WTC11 (cell line): ENCODE measurements around the gene KRT6B. TPM values are rescaled to one million over a fixed set of nuclear protein-coding genes. Genes with fewer than 3 reads are reported as not detected.

Source experiments
- ATAC-seq: fragments of 200-7000 bp; cut with Tn5 transposase; 2 replicates; pipeline ENCODE4 v1.10.0; 2021; ENCODE audit warnings: mild to moderate bottlenecking, moderate library complexity
- CTCF ChIA-PET: fragments of 300-600 bp; sonication (Branson Sonifier 250); formaldehyde crosslinking; loops from one replicate; lab custom pipeline; 2021; ENCODE audit warnings: antibody characterized with exemption; lab: Charles Lee
- POLR2A ChIA-PET: fragments of 350-600 bp; sonication (Branson Sonifier 250); formaldehyde crosslinking; loops from one replicate; lab custom pipeline; 2021; ENCODE audit warnings: antibody characterized with exemption; lab: Charles Lee
- DNase-seq: peaks from one replicate; pipeline ENCODE4 v3.0.0; 2021; ENCODE audit warnings: low spot score
- H3K27ac Mint-ChIP-seq: 2 replicates; pipeline ENCODE4 v1.8.0; 2021; ENCODE audit warnings: mixed read lengths
- H3K27me3 Mint-ChIP-seq: 2 replicates; pipeline ENCODE4 v1.8.0; 2021; ENCODE audit warnings: low read depth, mild to moderate bottlenecking, moderate library complexity, mixed read lengths
- H3K36me3 Mint-ChIP-seq: 2 replicates; pipeline ENCODE4 v1.8.0; 2021; ENCODE audit warnings: mixed read lengths
- H3K4me1 Mint-ChIP-seq: 2 replicates; pipeline ENCODE4 v1.8.0; 2022; ENCODE audit warnings: mixed read lengths
- H3K4me3 Mint-ChIP-seq: 2 replicates; pipeline ENCODE4 v1.8.0; 2021; ENCODE audit warnings: mild to moderate bottlenecking, moderate library complexity, mixed read lengths
- H3K9me3 Mint-ChIP-seq: 2 replicates; pipeline ENCODE4 v1.8.0; 2021; ENCODE audit warnings: mixed read lengths
- ATF6 ChIP-seq: sonication (generic); formaldehyde crosslinking; IDR thresholded peaks from 2 replicates; pipeline ENCODE4 v1.8.1; 2023; ENCODE audit warnings: mild to moderate bottlenecking, missing genetic modification reagents
- CREB1 ChIP-seq: sonication (generic); formaldehyde crosslinking; IDR thresholded peaks from 2 replicates; pipeline ENCODE4 v1.8.0; 2023; ENCODE audit warnings: mild to moderate bottlenecking, missing genetic modification reagents
- CREM ChIP-seq: sonication (generic); formaldehyde crosslinking; IDR thresholded peaks from 2 replicates; pipeline ENCODE4 v1.8.1; 2022; ENCODE audit warnings: mild to moderate bottlenecking, missing genetic modification reagents, moderate library complexity
- E2F1 ChIP-seq: sonication (generic); formaldehyde crosslinking; IDR thresholded peaks from 2 replicates; pipeline ENCODE4 v1.8.0; 2022; ENCODE audit warnings: mild to moderate bottlenecking, missing genetic modification reagents
- E2F4 ChIP-seq: sonication (generic); formaldehyde crosslinking; IDR thresholded peaks from 2 replicates; pipeline ENCODE4 v1.8.1; 2022; ENCODE audit warnings: low read depth, mild to moderate bottlenecking, moderate library complexity, missing genetic modification reagents, borderline replicate concordance
- ERG ChIP-seq: fragments of 250-450 bp; sonication (Bioruptor Pico); IDR thresholded peaks from 2 replicates; pipeline ENCODE4 v1.8.0; 2021; ENCODE audit warnings: mild to moderate bottlenecking
- FOXP1 ChIP-seq: sonication (generic); formaldehyde crosslinking; IDR thresholded peaks from 2 replicates; pipeline ENCODE4 v1.8.0; 2022; ENCODE audit warnings: missing genetic modification reagents, mild to moderate bottlenecking, moderate library complexity, borderline replicate concordance
- GTF2I ChIP-seq: fragments of 250-450 bp; sonication (Bioruptor Pico); conservative IDR thresholded peaks from 2 replicates; pipeline ENCODE4 v1.4.0; 2021; ENCODE audit warnings: mild to moderate bottlenecking
- IRF2 ChIP-seq: sonication (generic); formaldehyde crosslinking; IDR thresholded peaks from 2 replicates; pipeline ENCODE4 v1.8.0; 2022; ENCODE audit warnings: low read depth, missing genetic modification reagents, borderline replicate concordance
- JAZF1 ChIP-seq: fragments of 250-450 bp; sonication (Bioruptor Pico); IDR thresholded peaks from 2 replicates; pipeline ENCODE4 v1.9.0; 2021; ENCODE audit warnings: moderate library complexity, mild to moderate bottlenecking, inconsistent platforms
- MAX ChIP-seq: sonication (generic); formaldehyde crosslinking; IDR thresholded peaks from 2 replicates; pipeline ENCODE4 v1.8.0; 2022; ENCODE audit warnings: mild to moderate bottlenecking, missing genetic modification reagents
- MLX ChIP-seq: sonication (generic); formaldehyde crosslinking; IDR thresholded peaks from 2 replicates; pipeline ENCODE4 v1.8.1; 2023; ENCODE audit warnings: mild to moderate bottlenecking, missing genetic modification reagents, moderate library complexity
- NFE2L1 ChIP-seq: sonication (generic); formaldehyde crosslinking; IDR thresholded peaks from 2 replicates; pipeline ENCODE4 v1.8.1; 2023; ENCODE audit warnings: missing genetic modification reagents
- SP1 ChIP-seq: sonication (generic); formaldehyde crosslinking; conservative IDR thresholded peaks from 2 replicates; pipeline ENCODE4 v1.8.1; 2022; ENCODE audit warnings: missing genetic modification reagents
- STAT6 ChIP-seq: sonication (generic); formaldehyde crosslinking; conservative IDR thresholded peaks from 2 replicates; pipeline ENCODE4 v1.8.1; 2023; ENCODE audit warnings: mild to moderate bottlenecking, low read depth, missing genetic modification reagents, moderate library complexity
- TEAD1 ChIP-seq: sonication (generic); formaldehyde crosslinking; IDR thresholded peaks from 2 replicates; pipeline ENCODE4 v1.8.0; 2022; ENCODE audit warnings: mild to moderate bottlenecking, missing genetic modification reagents
- USF1 ChIP-seq: sonication (generic); formaldehyde crosslinking; IDR thresholded peaks from 2 replicates; pipeline ENCODE4 v1.8.0; 2022; ENCODE audit warnings: mild to moderate bottlenecking, missing genetic modification reagents
- ZNF138 ChIP-seq: sonication (generic); formaldehyde crosslinking; conservative IDR thresholded peaks from 2 replicates; pipeline ENCODE4 v1.8.1; 2022; ENCODE audit warnings: mild to moderate bottlenecking, moderate library complexity, missing genetic modification reagents
- ZNF219 ChIP-seq: sonication (generic); formaldehyde crosslinking; IDR thresholded peaks from 2 replicates; pipeline ENCODE4 v1.8.0; 2023; ENCODE audit warnings: missing genetic modification reagents, mild to moderate bottlenecking, borderline replicate concordance
- ZNF425 ChIP-seq: fragments of 250-450 bp; sonication (Bioruptor Pico); conservative IDR thresholded peaks from 2 replicates; pipeline ENCODE4 v1.9.0; 2021; ENCODE audit warnings: mild to moderate bottlenecking
- total RNA-seq: library from RNA; stranded (reverse); gene quantifications from 3 replicates; pipeline ENCODE4 v1.2.3, GENCODE V29; 2021

KRT6B gene
- total RNA-seq, 1 experiment from 2014 or later = not detected

- Mint-ChIP-seq H3K4me3 (no peak overlapping the region), H3K27me3 (peaks cover 2% of the 10 kb centered on the region), H3K9me3 (no peaks in the 10 kb centered on the region), H3K27ac (no peak overlapping the region), H3K36me3 (no peaks in the 10 kb centered on the region), H3K4me1 (peaks cover 5% of the 10 kb centered on the region; the same call in 1 of the 2 replicates)
- ATAC-seq = no peak
- no peak for DNase-seq
- TF ChIP-seq E2F4 (CRISPR knock-in tag) (no peak), CREB1 (CRISPR knock-in tag) (no peak), TEAD1 (CRISPR knock-in tag) (no peak), MLX (CRISPR knock-in tag) (no peak), ZNF138 (CRISPR knock-in tag) (no peak), ATF6 (CRISPR knock-in tag) (no peak), GTF2I (CRISPR knock-in tag) (no peak), JAZF1 (no peak), MAX (CRISPR knock-in tag) (no peak), STAT6 (CRISPR knock-in tag) (no peak)
- CTCF ChIA-PET = interaction anchor here (0.8 to 1.6 kb wide), 7 partner anchors 9 to 377 kb away, joined by 3 to 7 read pairs (median 3); no protein-coding TSS in a partner anchor
- POLR2A ChIA-PET = no interaction called here
Observed at GRCh38 chr12:52423035-52423434, 28.9 kb downstream of the KRT6B start.

GRCh38 chr12:52419656-52420055 lies 32.3 kb downstream of the KRT6B start:
- no peak overlapping the region for H3K4me3 Mint-ChIP-seq
- H3K4me1 Mint-ChIP-seq = peaks cover 13% of the 10 kb centered on the region
- DNase-seq (no peak), ATAC-seq (no peak)
- H3K9me3 Mint-ChIP-seq = no peaks in the 10 kb centered on the region
- no peak overlapping the region for H3K27ac Mint-ChIP-seq
- ChIA-PET CTCF (interaction anchor here (0.9 kb wide), 1 partner anchor 446 kb away, joined by 3 read pairs; no protein-coding TSS in a partner anchor), POLR2A (no interaction called here)
- H3K36me3 Mint-ChIP-seq = no peaks in the 10 kb centered on the region
- H3K27me3 Mint-ChIP-seq = no peaks in the 10 kb centered on the region; the same call in 1 of the 2 replicates
- TF ChIP-seq FOXP1 (no peak), USF1 (CRISPR knock-in tag) (no peak), SP1 (CRISPR knock-in tag) (no peak), CREM (CRISPR knock-in tag) (no peak), E2F1 (CRISPR knock-in tag) (no peak), E2F4 (CRISPR knock-in tag) (no peak), IRF2 (CRISPR knock-in tag) (no peak), ERG (CRISPR knock-in tag) (no peak), ZNF219 (CRISPR knock-in tag) (no peak), ZNF425 (CRISPR knock-in tag) (no peak), NFE2L1 (CRISPR knock-in tag) (no peak)
